Measurements from ENCODE around the gene GLCE.

DNA sequence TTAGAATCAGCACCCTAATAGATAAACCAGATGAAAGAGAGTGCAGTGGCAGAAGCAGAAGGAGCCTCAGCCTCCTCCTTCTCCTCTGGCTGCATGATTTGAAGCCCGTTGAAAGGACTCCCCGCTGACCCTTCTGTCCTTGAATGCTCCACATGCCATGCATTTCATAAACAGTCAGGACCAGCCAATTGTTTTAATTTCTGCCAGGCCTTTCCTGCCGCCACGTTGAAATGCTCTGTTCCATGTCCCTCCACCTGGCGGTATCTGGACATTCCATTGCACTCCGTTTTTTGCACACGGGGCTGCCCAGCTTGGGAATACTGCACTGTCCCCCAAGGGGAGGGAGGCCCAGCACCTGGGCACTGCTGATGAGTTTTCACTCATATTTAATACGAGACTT, 35.2 kb upstream of the GLCE start:
- TF ChIP-seq, protein P1, sequence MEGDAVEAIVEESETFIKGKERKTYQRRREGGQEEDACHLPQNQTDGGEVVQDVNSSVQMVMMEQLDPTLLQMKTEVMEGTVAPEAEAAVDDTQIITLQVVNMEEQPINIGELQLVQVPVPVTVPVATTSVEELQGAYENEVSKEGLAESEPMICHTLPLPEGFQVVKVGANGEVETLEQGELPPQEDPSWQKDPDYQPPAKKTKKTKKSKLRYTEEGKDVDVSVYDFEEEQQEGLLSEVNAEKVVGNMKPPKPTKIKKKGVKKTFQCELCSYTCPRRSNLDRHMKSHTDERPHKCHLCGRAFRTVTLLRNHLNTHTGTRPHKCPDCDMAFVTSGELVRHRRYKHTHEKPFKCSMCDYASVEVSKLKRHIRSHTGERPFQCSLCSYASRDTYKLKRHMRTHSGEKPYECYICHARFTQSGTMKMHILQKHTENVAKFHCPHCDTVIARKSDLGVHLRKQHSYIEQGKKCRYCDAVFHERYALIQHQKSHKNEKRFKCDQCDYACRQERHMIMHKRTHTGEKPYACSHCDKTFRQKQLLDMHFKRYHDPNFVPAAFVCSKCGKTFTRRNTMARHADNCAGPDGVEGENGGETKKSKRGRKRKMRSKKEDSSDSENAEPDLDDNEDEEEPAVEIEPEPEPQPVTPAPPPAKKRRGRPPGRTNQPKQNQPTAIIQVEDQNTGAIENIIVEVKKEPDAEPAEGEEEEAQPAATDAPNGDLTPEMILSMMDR (IDR thresholded peaks at IDR 0.05; ENCODE audit: low read depth, low read length, missing input control), result no peak
- TF ChIP-seq EGR1 (IDR thresholded peaks at IDR 0.05; ENCODE audit: low read depth in 2 of 2), result no peak
- TF ChIP-seq GABPA (IDR thresholded peaks at IDR 0.05 in 1 of 2, conservative IDR thresholded peaks at IDR 0.05 in 1 of 2), result no peak
- no peak for TF ChIP-seq SP1 (IDR thresholded peaks at IDR 0.05)
- TF ChIP-seq, protein P2, sequence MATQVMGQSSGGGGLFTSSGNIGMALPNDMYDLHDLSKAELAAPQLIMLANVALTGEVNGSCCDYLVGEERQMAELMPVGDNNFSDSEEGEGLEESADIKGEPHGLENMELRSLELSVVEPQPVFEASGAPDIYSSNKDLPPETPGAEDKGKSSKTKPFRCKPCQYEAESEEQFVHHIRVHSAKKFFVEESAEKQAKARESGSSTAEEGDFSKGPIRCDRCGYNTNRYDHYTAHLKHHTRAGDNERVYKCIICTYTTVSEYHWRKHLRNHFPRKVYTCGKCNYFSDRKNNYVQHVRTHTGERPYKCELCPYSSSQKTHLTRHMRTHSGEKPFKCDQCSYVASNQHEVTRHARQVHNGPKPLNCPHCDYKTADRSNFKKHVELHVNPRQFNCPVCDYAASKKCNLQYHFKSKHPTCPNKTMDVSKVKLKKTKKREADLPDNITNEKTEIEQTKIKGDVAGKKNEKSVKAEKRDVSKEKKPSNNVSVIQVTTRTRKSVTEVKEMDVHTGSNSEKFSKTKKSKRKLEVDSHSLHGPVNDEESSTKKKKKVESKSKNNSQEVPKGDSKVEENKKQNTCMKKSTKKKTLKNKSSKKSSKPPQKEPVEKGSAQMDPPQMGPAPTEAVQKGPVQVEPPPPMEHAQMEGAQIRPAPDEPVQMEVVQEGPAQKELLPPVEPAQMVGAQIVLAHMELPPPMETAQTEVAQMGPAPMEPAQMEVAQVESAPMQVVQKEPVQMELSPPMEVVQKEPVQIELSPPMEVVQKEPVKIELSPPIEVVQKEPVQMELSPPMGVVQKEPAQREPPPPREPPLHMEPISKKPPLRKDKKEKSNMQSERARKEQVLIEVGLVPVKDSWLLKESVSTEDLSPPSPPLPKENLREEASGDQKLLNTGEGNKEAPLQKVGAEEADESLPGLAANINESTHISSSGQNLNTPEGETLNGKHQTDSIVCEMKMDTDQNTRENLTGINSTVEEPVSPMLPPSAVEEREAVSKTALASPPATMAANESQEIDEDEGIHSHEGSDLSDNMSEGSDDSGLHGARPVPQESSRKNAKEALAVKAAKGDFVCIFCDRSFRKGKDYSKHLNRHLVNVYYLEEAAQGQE (IDR thresholded peaks at IDR 0.05), result no peak
- no peak for TF ChIP-seq YY1 (IDR thresholded peaks at IDR 0.05)
- TF ChIP-seq, protein P3, sequence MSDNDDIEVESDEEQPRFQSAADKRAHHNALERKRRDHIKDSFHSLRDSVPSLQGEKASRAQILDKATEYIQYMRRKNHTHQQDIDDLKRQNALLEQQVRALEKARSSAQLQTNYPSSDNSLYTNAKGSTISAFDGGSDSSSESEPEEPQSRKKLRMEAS (IDR thresholded peaks at IDR 0.05), result no peak
- TF ChIP-seq FOXA2 (IDR thresholded peaks at IDR 0.05), result no peak

Data from liver (tissue), 3 donors.